Measurements from ENCODE around the gene CD300LD. TPM values are rescaled to one million over a fixed set of nuclear protein-coding genes. Genes with fewer than 3 reads are reported as not detected.

Gene CD300LD
- total RNA-seq, 1 donor from 2014 or later, result not detected

DNA sequence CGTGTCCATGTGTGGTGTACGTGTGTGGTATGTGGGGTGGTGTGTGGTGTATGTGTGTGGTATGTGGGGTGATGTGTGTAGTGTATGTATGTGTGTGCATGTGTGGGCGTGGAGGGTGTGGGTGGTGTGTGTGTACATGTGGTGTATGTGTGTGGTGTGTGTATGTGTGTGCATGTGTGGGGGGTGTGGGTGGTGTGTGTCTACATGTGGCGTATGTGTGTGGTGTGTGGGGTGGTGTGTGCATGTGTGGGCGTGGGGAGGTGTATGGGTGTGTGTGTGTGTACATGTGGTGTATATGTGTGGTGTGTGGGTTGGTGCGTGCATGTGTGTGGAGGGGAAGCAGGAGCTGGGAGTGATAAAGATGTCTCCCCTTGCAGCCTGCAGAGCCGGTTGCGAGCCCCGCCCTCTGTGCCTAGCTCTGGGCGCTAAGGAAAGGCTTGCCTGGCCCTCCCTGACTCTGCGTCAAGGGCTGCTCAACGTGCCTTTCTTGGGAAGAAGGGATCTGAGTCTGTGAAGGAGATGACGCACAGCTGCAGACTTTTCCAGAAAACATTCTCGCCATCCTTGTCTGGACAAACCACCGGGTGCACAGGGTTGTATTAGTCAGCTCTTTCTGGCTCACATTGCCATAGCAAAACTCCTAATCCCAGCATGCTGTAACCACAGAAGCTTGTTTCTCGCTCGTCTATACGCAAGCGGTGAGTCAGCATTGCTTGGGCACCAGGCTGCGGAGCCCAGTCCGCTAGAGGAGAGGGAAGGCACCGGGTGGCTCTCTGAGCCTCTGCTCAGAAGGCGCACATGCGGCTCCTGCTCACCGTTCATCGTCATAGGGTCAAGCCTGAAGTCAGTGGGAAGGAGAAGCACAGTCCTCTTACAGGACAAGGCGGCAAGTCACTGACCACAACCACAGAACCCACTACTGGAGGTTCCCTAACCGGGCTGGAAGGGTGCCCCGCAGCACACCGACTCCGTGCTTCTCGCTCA, 22.8 kb downstream of the CD300LD start:
- no peak overlapping the region for H3K27ac Mint-ChIP-seq (ENCODE audit: unreplicated experiment)
- no peak for DNase-seq (ENCODE audit: low read depth, low spot score)
- TF ChIP-seq, protein P1, sequence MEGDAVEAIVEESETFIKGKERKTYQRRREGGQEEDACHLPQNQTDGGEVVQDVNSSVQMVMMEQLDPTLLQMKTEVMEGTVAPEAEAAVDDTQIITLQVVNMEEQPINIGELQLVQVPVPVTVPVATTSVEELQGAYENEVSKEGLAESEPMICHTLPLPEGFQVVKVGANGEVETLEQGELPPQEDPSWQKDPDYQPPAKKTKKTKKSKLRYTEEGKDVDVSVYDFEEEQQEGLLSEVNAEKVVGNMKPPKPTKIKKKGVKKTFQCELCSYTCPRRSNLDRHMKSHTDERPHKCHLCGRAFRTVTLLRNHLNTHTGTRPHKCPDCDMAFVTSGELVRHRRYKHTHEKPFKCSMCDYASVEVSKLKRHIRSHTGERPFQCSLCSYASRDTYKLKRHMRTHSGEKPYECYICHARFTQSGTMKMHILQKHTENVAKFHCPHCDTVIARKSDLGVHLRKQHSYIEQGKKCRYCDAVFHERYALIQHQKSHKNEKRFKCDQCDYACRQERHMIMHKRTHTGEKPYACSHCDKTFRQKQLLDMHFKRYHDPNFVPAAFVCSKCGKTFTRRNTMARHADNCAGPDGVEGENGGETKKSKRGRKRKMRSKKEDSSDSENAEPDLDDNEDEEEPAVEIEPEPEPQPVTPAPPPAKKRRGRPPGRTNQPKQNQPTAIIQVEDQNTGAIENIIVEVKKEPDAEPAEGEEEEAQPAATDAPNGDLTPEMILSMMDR (conservative IDR thresholded peaks at IDR 0.05), result no peak
- peaks cover 58% of the 10 kb centered on the region for H3K27me3 Mint-ChIP-seq (ENCODE audit: low read depth)
- no peaks in the 10 kb centered on the region for H3K36me3 Mint-ChIP-seq (ENCODE audit: low read depth)
- no peak overlapping the region for H3K4me3 Mint-ChIP-seq
- H3K4me1 Mint-ChIP-seq, result no peaks in the 10 kb centered on the region
- H3K9me3 Mint-ChIP-seq, result peaks cover 3% of the 10 kb centered on the region

DNA sequence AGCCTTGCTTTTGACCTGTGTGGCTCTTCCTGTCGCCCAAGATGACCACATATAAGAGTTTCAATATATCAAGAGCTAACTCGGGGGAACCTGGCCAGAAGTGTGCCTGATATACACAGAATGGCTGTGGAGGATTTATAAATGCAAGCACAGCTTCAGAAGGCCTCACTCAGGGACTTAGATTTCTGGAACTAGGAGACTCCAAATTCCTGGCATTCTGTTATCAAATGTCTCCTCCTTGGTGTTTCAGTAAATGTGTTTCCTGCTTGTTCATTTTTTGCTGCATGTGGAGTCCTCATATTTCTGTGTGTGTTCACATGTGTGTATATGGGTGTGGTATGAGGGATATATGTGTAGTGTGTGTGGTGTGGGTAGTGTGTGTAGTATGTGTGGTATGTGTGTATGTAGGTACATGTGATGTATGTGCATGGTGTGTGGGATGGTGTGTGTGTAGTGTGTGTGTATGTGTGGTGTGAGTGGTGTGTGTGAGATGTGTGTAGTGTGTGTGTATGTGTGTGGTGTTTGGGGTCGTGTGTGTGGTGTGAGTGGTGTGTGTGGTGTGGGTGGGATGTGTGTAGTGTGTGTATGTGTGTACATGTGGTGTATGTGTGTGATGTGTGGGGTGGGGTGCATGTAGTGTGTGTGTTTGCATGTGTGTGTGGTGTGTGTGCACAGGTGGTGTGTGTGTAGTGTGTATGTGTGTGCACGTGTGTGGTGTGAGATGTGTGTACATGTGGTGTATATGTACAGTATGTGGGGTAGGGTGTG, 23.8 kb downstream of the CD300LD start:
- H3K27ac Mint-ChIP-seq (ENCODE audit: unreplicated experiment), result peak overlapping the region; percentile 32
- H3K36me3 Mint-ChIP-seq (ENCODE audit: low read depth), result no peaks in the 10 kb centered on the region
- TF ChIP-seq, protein P1 (conservative IDR thresholded peaks at IDR 0.05), result no peak
- no peak for DNase-seq (ENCODE audit: low read depth, low spot score)
- no peaks in the 10 kb centered on the region for H3K4me1 Mint-ChIP-seq
- H3K27me3 Mint-ChIP-seq (ENCODE audit: low read depth), result peaks cover 60% of the 10 kb centered on the region
- no peak overlapping the region for H3K4me3 Mint-ChIP-seq
- H3K9me3 Mint-ChIP-seq, result peaks cover 3% of the 10 kb centered on the region

DNA sequence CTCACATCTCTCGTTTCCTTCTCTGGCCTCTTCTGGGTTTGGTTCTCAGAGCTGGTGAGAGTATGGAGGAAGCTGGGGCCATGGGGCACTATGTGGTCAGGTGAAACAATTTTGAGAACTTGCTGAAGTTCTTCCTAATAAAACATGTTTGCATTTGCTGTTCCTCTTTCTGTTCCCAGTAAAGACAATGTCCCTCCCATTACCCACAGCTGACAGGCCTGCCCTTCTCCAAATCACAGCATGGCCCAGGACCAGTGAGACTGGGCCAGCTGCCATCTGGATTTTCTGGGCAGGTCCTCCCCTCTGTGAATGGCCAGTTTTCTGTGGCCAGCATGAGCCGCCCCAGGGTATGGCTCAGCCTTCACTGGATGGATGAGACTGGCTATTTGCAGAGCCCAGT, 24.7 kb downstream of the CD300LD start, which contains the start of gene CD300H:
Gene CD300H, minus strand, starts transcription at position 113 of the 400 bp plus-strand sequence.
- Mint-ChIP-seq H3K36me3 (ENCODE audit: low read depth) (no peaks in the 10 kb centered on the region), H3K27ac (ENCODE audit: unreplicated experiment) (peak within 1 kb of the TSS; percentile 32), H3K9me3 (peaks cover 3% of the 10 kb centered on the region), H3K4me1 (no peaks in the 10 kb centered on the region), H3K4me3 (no peak within 1 kb of the TSS), H3K27me3 (ENCODE audit: low read depth) (peaks cover 53% of the 10 kb centered on the region)
- TF ChIP-seq, protein P1 (conservative IDR thresholded peaks at IDR 0.05), result no peak
- no peak for DNase-seq (ENCODE audit: low read depth, low spot score)

DNA sequence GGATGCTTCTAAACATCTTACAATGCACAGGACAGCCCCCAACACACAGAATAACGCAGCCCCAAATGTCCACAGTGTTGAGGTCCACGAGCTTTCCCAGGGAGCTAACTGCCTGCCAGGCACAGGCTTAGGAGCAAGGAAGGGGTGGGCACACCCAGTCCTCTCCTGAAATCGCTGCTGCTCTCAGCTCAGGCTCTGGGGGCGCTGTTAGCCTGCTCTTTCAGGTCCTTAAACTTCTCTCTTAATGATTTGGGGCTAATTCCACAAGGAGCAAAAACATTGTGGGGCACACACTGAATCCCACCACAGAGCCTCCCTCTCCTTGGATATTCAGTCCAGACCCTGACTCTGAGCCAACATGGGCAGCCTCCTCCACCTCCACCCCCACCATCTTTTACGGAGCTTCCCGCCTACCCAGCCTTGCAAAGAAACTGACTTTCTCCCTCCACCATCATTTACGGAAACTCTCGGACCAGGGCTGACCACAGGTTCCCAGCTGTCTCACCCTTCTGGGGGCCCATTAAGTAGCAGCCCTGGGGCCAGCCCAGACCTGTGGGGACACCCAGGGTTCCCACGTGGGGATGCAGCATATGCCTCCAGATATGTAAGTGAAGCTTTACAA, 25.8 kb downstream of the CD300LD start:
- Mint-ChIP-seq H3K4me1 (no peaks in the 10 kb centered on the region), H3K9me3 (peaks cover 3% of the 10 kb centered on the region), H3K36me3 (ENCODE audit: low read depth) (no peaks in the 10 kb centered on the region), H3K27ac (ENCODE audit: unreplicated experiment) (no peak overlapping the region), H3K27me3 (ENCODE audit: low read depth) (peaks cover 52% of the 10 kb centered on the region), H3K4me3 (no peak overlapping the region)
- TF ChIP-seq, protein P1 (conservative IDR thresholded peaks at IDR 0.05), result peak; percentile 66
- peak; percentile 43 for DNase-seq (ENCODE audit: low read depth, low spot score)

DNA sequence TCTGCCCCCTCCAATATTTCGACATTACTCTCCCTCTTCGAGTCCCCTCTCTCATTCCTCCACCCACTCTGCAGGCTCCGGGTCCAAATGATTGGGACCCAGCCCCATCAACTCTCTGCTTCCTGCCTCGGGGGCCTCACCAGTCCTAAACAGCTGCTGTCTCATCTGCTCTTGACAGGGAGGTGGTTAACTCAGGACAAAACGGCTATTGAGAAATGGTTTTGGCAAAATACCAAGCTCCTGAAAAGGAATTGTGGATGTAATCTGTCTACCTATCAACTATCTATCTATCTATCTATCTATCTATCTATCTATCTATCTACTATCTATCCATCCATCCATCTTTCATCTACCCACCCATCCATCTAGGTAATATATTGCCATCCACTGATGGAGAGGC, 27.0 kb downstream of the CD300LD start:
- no peak for DNase-seq (ENCODE audit: low read depth, low spot score)
- H3K27ac Mint-ChIP-seq (ENCODE audit: unreplicated experiment), result no peak overlapping the region
- H3K9me3 Mint-ChIP-seq, result peaks cover 3% of the 10 kb centered on the region
- no peaks in the 10 kb centered on the region for H3K36me3 Mint-ChIP-seq (ENCODE audit: low read depth)
- TF ChIP-seq, protein P1 (conservative IDR thresholded peaks at IDR 0.05), result no peak
- no peaks in the 10 kb centered on the region for H3K4me1 Mint-ChIP-seq
- H3K27me3 Mint-ChIP-seq (ENCODE audit: low read depth), result peaks cover 50% of the 10 kb centered on the region
- no peak overlapping the region for H3K4me3 Mint-ChIP-seq

All from neural crest cell (in vitro differentiated cells).